Astrocyte (in vitro differentiated cells and primary cell): ENCODE results near the gene CIROP. TPM values are rescaled to one million over a fixed set of nuclear protein-coding genes. Genes with fewer than 3 reads are reported as not detected.

Experiments
- DNase-seq: peaks from one replicate; pipeline ENCODE4 v3.0.0-alpha.2; 2010; ENCODE audit warnings: low read depth
- FAIRE-seq: peaks from 2 replicates; lab custom pipeline; 2011; peaks lifted over from hg19 to GRCh38; lab: Jason Lieb, UNC
- H2AFZ ChIP-seq: 2 replicates; pipeline ENCODE4 v1.6.0; 2012; ENCODE audit warnings: low read depth, low read length, inconsistent platforms
- H3K27ac ChIP-seq: 2 replicates; pipeline ENCODE4 v1.5.1; 2011; ENCODE audit warnings: low read depth, low read length, inconsistent platforms
- H3K27me3 ChIP-seq: 2 replicates; pipeline ENCODE4 v1.6.0; 2011; ENCODE audit warnings: low read length, inconsistent platforms; ENCODE audit not compliant: insufficient read depth
- H3K36me3 ChIP-seq: 2 replicates; pipeline ENCODE4 v1.5.1; 2011; ENCODE audit warnings: low read length, inconsistent platforms; ENCODE audit not compliant: insufficient read depth
- H3K4me1 ChIP-seq: 2 replicates; pipeline ENCODE4 v1.5.1; 2011; ENCODE audit warnings: low read length, inconsistent platforms; ENCODE audit not compliant: insufficient read depth
- H3K4me2 ChIP-seq: 2 replicates; pipeline ENCODE4 v1.6.0; 2012; ENCODE audit warnings: low read length, inconsistent platforms
- H3K4me3 ChIP-seq: 2 replicates; pipeline ENCODE4 v1.5.1; 2011; ENCODE audit warnings: low read depth, mild to moderate bottlenecking, low read length, inconsistent platforms; ENCODE audit not compliant: insufficient read depth
- H3K79me2 ChIP-seq: 2 replicates; pipeline ENCODE4 v1.6.0; 2012; ENCODE audit warnings: mild to moderate bottlenecking, low read length, inconsistent platforms; ENCODE audit not compliant: insufficient read depth
- H3K9ac ChIP-seq: 2 replicates; pipeline ENCODE4 v1.6.0; 2012; ENCODE audit warnings: mild to moderate bottlenecking, low read length, inconsistent platforms
- H3K9me3 ChIP-seq: 2 replicates; pipeline ENCODE4 v1.5.1; 2012; ENCODE audit warnings: low read depth, mild to moderate bottlenecking, low read length, inconsistent platforms; ENCODE audit not compliant: insufficient read depth
- H4K20me1 ChIP-seq: 2 replicates; pipeline ENCODE4 v1.6.0; 2012; ENCODE audit warnings: low read length, inconsistent platforms; ENCODE audit not compliant: insufficient read depth
- H3K27ac Mint-ChIP-seq: one replicate; pipeline ENCODE4 v1.8.0; 2021; ENCODE audit warnings: mild to moderate bottlenecking, mixed read lengths; ENCODE audit not compliant: unreplicated experiment
- H3K27me3 Mint-ChIP-seq: one replicate; pipeline ENCODE4 v1.8.0; 2021; ENCODE audit warnings: low read depth, mixed read lengths; ENCODE audit not compliant: unreplicated experiment
- H3K36me3 Mint-ChIP-seq: one replicate; pipeline ENCODE4 v1.8.0; 2021; ENCODE audit warnings: low read depth, mixed read lengths; ENCODE audit not compliant: unreplicated experiment
- H3K4me1 Mint-ChIP-seq: one replicate; pipeline ENCODE4 v1.8.0; 2021; ENCODE audit warnings: low read depth, mixed read lengths; ENCODE audit not compliant: unreplicated experiment
- H3K4me3 Mint-ChIP-seq: one replicate; pipeline ENCODE4 v1.8.0; 2021; ENCODE audit warnings: mild to moderate bottlenecking, moderate library complexity, mixed read lengths; ENCODE audit not compliant: unreplicated experiment
- H3K9me3 Mint-ChIP-seq: one replicate; pipeline ENCODE4 v1.8.0; 2021; ENCODE audit warnings: mild to moderate bottlenecking, mixed read lengths; ENCODE audit not compliant: unreplicated experiment
- CTCF ChIP-seq: IDR thresholded peaks from 2 replicates; pipeline ENCODE4 v1.5.1; 2011; ENCODE audit warnings: low read depth, mild to moderate bottlenecking, inconsistent platforms, low read length, moderate library complexity; ENCODE audit not compliant: insufficient read depth
- EZH2 ChIP-seq: IDR thresholded peaks from 2 replicates; pipeline ENCODE4 v1.6.1; 2012; ENCODE audit warnings: mild to moderate bottlenecking, low read length, inconsistent platforms; ENCODE audit not compliant: insufficient read depth
- total RNA-seq: library from RNA; stranded (reverse); gene quantifications from 2 replicates; pipeline ENCODE4 v1.2.1, GENCODE V29; 2021

The CIROP gene
- total RNA-seq, 1 donor from 2014 or later = not detected

GRCh38 chr14:23056145-23056955 is 48.4 kb downstream of the CIROP start:
- DNase-seq = peak; percentile 31
- Histone ChIP-seq H3K27me3 (no peaks in the 10 kb centered on the region), H3K79me2 (peaks cover 8% of the 10 kb centered on the region), H2AFZ (no peak overlapping the region), H3K36me3 (peaks cover 22% of the 10 kb centered on the region), H3K9ac (peak overlapping the region; percentile 74), H3K27ac (no peak overlapping the region), H3K4me3 (peak overlapping the region; percentile 57), H3K9me3 (no peaks in the 10 kb centered on the region), H4K20me1 (peaks cover 27% of the 10 kb centered on the region), H3K4me1 (peaks cover 19% of the 10 kb centered on the region), H3K4me2 (peak overlapping the region; percentile 99)
- H3K36me3 Mint-ChIP-seq = peaks cover 13% of the 10 kb centered on the region
- H3K27me3 Mint-ChIP-seq = no peaks in the 10 kb centered on the region
- no peak for TF ChIP-seq EZH2
- TF ChIP-seq CTCF = peak; percentile 69
- H3K9me3 Mint-ChIP-seq = no peaks in the 10 kb centered on the region
- peak overlapping the region; percentile 85 for H3K4me3 Mint-ChIP-seq
- peak; percentile 17 for FAIRE-seq
- H3K4me1 Mint-ChIP-seq = peaks cover 21% of the 10 kb centered on the region
- peak overlapping the region; percentile 34 for H3K27ac Mint-ChIP-seq

- DNase-seq (no peak), FAIRE-seq (no peak)
- H3K4me3 ChIP-seq = no peak overlapping the region
- peaks cover 16% of the 10 kb centered on the region for H3K36me3 ChIP-seq
- peaks cover 2% of the 10 kb centered on the region for H3K79me2 ChIP-seq
- H3K9ac ChIP-seq = no peak overlapping the region
- H3K4me2 ChIP-seq = peak overlapping the region; percentile 99
- H3K4me3 Mint-ChIP-seq = peak overlapping the region; percentile 85
- peaks cover 19% of the 10 kb centered on the region for H3K4me1 Mint-ChIP-seq
- H3K27ac ChIP-seq = no peak overlapping the region
- no peaks in the 10 kb centered on the region for H3K9me3 ChIP-seq
- H4K20me1 ChIP-seq = peaks cover 27% of the 10 kb centered on the region
- H2AFZ ChIP-seq = no peak overlapping the region
- peak overlapping the region; percentile 34 for H3K27ac Mint-ChIP-seq
- no peaks in the 10 kb centered on the region for H3K27me3 Mint-ChIP-seq
- H3K36me3 Mint-ChIP-seq = peaks cover 8% of the 10 kb centered on the region
- H3K27me3 ChIP-seq = no peaks in the 10 kb centered on the region
- no peaks in the 10 kb centered on the region for H3K9me3 Mint-ChIP-seq
- peaks cover 19% of the 10 kb centered on the region for H3K4me1 ChIP-seq
- TF ChIP-seq EZH2 (no peak), CTCF (no peak)
These were observed 49.1 kb downstream of the CIROP start for GRCh38 chr14:23055621-23056144.

- Histone ChIP-seq H3K9ac (no peak overlapping the region), H3K9me3 (no peaks in the 10 kb centered on the region), H3K79me2 (no peaks in the 10 kb centered on the region), H3K4me3 (no peak overlapping the region), H3K4me2 (no peak overlapping the region), H3K4me1 (peaks cover 19% of the 10 kb centered on the region), H3K27ac (no peak overlapping the region), H2AFZ (no peak overlapping the region), H4K20me1 (peaks cover 27% of the 10 kb centered on the region), H3K36me3 (peaks cover 10% of the 10 kb centered on the region), H3K27me3 (no peaks in the 10 kb centered on the region)
- TF ChIP-seq EZH2 (no peak), CTCF (no peak)
- DNase-seq (no peak), FAIRE-seq (no peak)
- peaks cover 8% of the 10 kb centered on the region for H3K36me3 Mint-ChIP-seq
- H3K4me3 Mint-ChIP-seq = no peak overlapping the region
- no peak overlapping the region for H3K27ac Mint-ChIP-seq
- H3K4me1 Mint-ChIP-seq = peaks cover 17% of the 10 kb centered on the region
- no peaks in the 10 kb centered on the region for H3K9me3 Mint-ChIP-seq
- no peaks in the 10 kb centered on the region for H3K27me3 Mint-ChIP-seq
These were observed 49.6 kb downstream of the CIROP start for GRCh38 chr14:23055147-23055550.
